Mesenteric fat pad (tissue), 1 donor: Measurements from ENCODE around the gene RPS6KA4. TPM values are rescaled to one million over a fixed set of nuclear protein-coding genes. Genes with fewer than 3 reads are reported as not detected.

Source experiments
- DNase-seq: peaks from one replicate; pipeline ENCODE4 v3.0.0-alpha.2; 2020; ENCODE audit warnings: low spot score
- total RNA-seq: library from RNA; stranded (reverse); fragmentation: NEBNext Ultra II Directional; extraction: Animal tissue kit (Norgen Biotek cat#: 25700); gene quantifications from one replicate; pipeline ENCODE4 v1.2.1, GENCODE V29; 2021
- donor health status: DM: yes; HTN: yes; CAD: no.

The RPS6KA4 gene
- total RNA-seq, 1 donor from 2014 or later, result 26.1 TPM

DNA sequence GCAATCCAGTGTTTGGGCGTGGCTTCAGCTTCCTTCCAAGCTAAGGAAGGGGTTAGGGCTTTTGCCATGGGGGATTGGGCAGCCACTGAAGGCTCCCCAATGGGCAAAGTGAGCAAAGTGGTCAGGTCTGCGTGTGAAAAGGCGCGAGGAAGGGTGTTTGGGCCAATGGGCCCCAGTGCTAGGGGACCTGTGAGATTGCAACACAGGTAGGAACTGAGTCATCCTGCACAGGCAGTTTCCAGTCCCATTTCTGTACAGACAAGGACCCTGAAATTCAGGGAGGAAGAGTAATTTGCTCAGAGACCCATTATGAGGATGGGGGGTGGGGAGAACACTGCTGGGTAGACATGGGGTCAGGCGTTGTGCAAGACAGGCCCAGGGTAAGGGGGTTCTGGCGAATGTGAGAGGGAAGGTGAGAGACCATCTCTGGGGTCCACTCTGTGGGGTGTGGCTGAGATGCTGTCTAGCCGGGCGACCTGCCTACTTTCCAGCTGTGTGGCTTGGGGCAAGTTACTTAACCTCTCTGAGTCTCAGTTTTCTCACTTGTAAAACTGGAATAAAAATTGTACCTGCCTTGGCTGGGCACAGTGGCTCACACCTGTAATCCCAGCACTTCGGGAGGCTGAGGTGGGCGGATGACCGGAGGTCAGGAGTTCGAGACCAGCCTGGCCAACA lies 11.6 kb upstream of the RPS6KA4 start:
- DNase-seq, result no peak

GRCh38 chr11:64348383-64349024 lies 10.5 kb upstream of the RPS6KA4 start:
- DNase-seq, result no peak

DNA sequence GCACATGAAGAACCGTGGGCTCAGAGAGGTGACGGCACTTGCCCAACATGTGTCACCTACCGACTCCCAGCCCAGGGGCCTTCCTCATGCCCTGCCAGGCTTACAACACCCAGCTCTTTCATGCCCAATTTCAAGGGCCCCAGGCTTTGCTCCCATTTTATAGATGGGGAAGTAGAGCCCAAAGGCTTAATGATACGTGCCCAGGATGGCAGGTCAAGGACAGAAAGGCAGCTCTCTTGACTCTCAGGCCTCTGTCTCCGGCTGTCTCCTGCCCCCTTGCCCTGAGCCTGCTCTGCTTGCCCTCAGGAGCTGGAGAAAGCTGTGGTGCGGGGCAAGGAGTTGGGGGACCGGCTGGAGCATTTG lies 10.0 kb upstream of the RPS6KA4 start:
- no peak for DNase-seq

GRCh38 chr11:64349404-64349803 lies 9.6 kb upstream of the RPS6KA4 start:
- DNase-seq, result no peak

DNA sequence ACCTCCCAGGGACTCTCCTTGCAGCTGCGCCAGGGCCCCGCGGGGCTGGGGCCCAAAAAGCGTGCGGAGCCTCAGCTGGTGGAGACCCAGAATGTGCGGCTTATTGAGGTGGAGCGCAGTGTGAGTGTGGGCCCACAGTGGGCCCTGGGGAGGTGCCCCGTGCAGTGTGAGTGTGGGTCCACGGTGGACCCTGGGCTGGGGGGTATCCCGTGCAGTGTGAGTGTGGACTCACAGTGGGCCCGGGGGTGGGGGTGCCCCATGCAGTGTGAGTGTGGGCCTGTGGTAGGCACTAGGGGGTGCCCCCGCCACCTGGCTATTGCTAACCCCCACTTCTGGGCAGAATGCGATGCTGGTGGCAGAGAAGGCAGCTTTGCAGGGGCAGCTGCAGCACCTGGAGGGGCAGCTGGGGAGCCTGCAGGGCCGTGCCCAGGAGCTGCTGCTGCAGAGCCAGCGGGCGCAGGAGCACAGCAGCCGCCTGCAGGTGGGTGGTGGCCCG lies 7.8 kb upstream of the RPS6KA4 start:
- no peak for DNase-seq

DNA sequence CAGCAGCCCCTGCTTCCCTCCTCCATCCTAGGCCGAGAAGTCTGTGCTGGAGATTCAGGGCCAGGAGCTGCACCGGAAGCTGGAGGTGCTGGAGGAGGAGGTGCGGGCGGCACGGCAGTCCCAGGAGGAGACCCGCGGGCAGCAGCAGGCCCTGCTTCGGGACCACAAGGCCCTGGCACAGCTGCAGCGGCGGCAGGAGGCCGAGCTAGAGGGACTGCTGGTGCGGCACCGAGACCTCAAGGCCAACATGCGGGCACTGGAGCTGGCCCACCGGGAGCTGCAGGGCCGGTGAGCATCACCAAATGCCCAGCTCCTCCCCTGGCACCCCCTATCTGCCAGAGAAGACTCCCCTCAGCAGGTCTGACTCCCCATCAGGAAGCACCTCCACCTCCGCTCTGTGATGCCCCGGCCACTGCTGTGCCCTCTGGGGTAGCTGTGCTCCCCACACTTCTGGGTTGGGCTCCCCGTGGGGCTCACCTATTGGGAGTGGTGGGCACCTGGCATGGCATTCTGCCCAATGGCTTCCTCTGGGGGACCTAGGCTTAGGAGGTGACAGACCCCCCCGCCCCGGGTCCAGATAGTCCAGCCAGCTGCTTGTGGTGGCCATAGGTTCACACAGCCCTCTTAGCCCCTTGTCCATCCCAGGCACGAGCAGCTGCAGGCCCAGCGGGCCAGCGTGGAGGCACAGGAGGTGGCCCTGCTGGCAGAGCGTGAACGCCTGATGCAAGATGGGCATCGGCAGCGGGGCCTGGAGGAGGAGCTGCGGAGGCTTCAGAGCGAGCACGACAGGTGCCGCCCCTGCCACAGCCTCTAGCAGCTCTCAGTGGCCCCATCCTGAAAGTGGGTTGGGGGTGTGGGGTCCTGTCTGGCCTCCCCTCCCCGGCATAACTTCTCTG lies 6.6 kb upstream of the RPS6KA4 start:
- no peak for DNase-seq

GRCh38 chr11:64352995-64353714 lies 5.8 kb upstream of the RPS6KA4 start:
- no peak for DNase-seq

GRCh38 chr11:64353715-64354506 lies 5.1 kb upstream of the RPS6KA4 start:
- no peak for DNase-seq

GRCh38 chr11:64355078-64355940 lies 3.7 kb upstream of the RPS6KA4 start:
- DNase-seq, result no peak

DNA sequence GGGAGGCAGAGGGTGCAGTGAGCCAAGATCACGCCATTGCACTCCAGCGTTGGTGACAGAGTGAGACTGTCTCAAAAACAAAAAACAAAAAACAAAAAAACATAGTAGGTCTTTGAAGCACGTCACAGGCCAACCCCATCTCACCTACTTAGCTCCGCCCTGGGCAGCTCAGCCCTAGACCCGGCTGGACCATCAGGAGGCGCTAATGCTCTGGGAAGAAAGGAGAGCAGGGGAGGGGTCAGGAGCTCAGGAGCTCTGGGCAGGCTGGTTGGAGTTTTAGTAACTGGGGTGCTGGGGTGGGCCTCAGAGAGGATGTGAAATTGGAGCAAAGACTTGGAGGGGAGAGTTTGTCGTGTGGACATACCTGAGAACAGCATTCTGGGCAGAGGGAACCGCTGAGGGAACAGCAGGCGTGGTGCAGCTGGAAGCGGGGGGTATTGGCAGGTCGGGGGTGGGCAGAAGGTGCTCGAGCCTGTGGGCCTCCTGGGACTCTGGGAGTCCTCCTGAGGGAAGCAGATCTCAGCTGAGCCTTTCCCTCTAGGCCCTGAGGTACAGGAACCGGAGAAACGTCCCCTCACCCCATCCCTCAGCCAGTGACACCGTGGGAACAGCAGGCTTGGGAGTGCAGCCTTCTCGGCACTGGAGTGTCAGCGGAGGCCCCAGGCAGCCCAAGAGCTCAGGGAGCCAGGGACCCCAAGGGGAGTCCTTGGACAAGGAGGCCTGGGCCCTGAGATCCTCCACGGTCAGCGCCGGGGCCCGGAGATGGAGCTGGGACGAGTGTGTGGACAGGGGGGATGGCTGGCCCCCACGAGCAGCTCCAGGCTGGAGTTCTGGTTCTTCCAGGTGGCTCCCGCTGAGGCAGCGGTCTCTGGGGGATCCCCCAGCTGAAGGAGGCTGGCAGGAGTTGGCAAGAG lies 2.2 kb upstream of the RPS6KA4 start:
- DNase-seq, result no peak

DNA sequence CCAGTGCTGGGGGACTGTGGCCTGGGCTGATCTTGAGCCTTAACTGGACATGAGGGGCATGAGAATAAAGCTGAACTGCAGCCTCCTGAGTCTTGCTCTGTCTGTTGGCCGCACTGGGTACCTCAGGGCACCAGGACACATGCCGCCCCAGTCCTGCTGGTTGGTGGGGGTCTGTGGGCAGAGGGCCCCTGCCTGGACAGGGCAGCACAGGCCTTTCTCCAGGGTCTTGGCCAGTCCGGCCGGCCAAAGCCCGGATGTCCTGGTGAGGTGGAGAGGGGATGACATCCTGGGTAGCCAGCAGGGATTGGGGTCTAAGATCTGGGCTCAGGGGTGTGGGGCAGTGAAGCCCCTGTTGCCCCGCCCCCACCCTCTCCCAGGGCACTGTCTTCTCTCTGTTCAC lies 1.5 kb upstream of the RPS6KA4 start:
- DNase-seq, result no peak

DNA sequence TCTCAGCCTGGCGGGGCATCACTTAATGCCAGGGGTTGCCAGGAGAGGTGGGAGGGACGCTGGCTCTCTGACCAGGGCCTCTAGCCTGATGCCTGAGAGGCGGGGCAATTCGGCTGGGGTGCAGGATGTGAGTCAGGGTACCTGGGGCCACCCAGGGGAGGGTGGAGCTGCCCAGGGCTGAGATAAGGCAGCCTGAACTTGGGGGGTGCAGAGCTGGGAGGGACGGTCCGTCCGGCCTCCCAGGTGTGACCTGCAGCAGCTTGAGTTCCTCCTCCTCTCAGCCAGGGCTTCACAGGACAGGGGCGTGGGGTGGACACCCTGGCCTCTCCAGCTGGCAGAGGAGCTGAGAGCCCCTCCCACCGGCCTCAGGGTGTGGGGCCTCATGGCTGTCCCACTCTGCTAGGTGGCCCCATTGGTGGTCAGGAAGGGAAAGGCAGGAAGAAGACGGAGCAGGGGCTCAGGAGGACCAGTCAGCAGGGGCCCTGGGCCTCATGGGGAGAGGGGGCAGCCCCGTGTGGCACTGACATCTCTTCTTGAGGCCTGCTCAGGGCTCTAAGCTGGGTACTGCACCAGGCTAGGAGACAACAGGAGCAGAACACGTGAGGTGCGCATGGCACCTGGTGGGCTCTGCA lies 942 bp upstream of the RPS6KA4 start:
- DNase-seq, result no peak

GRCh38 chr11:64358536-64358906 lies 441 bp upstream of the RPS6KA4 start:
- no peak for DNase-seq

DNA sequence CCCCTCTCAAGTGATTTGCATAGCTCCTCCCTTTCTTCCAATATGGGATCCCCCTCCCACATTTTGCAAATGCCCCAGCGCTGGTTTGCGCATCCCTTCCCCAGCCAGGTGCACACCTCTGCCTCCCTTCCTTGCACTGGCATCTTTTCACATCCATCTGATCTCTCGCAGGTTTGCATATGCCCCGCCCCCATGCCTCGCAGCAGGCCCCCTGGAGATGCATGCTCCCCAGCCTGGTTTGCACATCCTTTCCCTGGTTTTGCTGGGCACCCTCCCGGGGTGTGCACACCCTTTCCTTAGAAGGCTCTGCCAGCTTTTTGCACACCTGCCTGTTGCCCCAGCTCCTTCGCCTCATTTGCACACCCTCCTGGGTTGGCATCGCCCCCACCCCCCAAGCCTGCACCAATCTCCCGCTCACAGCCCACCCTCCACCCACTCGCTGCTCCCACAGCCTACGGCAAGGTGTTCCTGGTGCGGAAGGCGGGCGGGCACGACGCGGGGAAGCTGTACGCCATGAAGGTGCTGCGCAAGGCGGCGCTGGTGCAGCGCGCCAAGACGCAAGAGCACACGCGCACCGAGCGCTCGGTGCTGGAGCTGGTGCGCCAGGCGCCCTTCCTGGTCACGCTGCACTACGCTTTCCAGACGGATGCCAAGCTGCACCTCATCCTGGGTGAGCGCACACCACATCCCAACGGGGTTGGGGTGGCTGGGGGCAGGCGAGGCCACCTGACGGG lies 917 bp downstream of the RPS6KA4 start:
- no peak for DNase-seq

GRCh38 chr11:64360448-64360921 lies 1.5 kb downstream of the RPS6KA4 start:
- DNase-seq, result no peak

GRCh38 chr11:64361659-64362058 lies 2.7 kb downstream of the RPS6KA4 start:
- no peak for DNase-seq

DNA sequence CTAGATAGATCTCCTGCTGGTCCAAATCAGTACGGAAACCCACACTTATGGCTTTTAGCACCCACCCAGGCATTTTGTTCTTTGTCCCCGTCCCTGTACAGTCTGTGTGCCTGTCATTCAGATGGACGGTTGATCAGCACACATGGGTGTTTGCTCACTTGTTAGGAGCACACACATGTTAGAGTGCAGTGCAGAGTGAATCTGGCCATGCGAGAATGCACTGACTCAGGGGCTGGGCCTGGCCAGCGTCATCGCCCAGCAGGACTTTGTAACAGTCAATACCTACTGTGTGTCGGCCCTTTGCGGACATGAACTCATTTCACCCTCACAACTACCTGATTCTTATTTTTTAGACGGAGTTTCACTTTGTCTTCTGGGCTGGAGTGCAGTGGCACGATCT lies 3.4 kb downstream of the RPS6KA4 start:
- DNase-seq, result no peak
